Left forelimb (tissue), 1 donor: ENCODE results near the gene DNAJB6.
"Not testable (repeated sequence)": the region's sequence is repeated elsewhere in the genome, so short reads cannot be mapped to it uniquely, and the experiment has no call there.

Experiments used
- DNase-seq: peaks from one replicate; pipeline ENCODE4 v3.0.0-alpha.2; 2018; ENCODE audit warnings: low spot score

The DNAJB6 gene

GRCh38 chr7:157329447-157329846 is 7.4 kb upstream of the DNAJB6 start:
- no peak for DNase-seq

- not testable (repeated sequence) for DNase-seq
These were observed 6.2 kb upstream of the DNAJB6 start for GRCh38 chr7:157330567-157330966.

- not testable (repeated sequence) for DNase-seq
These were observed 5.8 kb upstream of the DNAJB6 start for GRCh38 chr7:157331049-157331448.

GRCh38 chr7:157335236-157335635 is 1.6 kb upstream of the DNAJB6 start:
- no peak for DNase-seq

GRCh38 chr7:157335991-157336382 is 817 bp upstream of the DNAJB6 start:
- DNase-seq, result no peak

- DNase-seq, result peak; percentile 81
These were observed 729 bp downstream of the DNAJB6 start for GRCh38 chr7:157337316-157338149.

GRCh38 chr7:157339777-157340677 is 3.2 kb downstream of the DNAJB6 start:
- DNase-seq, result no peak

GRCh38 chr7:157347217-157347904 is 10.6 kb downstream of the DNAJB6 start:
- DNase-seq, result no peak

GRCh38 chr7:157348548-157348947 is 11.7 kb downstream of the DNAJB6 start:
- DNase-seq, result no peak

GRCh38 chr7:157352516-157352915 is 15.7 kb downstream of the DNAJB6 start:
- no peak for DNase-seq

GRCh38 chr7:157355784-157356511 is 19.1 kb downstream of the DNAJB6 start:
- peak; percentile 36 for DNase-seq

- DNase-seq, result no peak
These were observed 20.6 kb downstream of the DNAJB6 start for GRCh38 chr7:157357129-157358040.

- no peak for DNase-seq
These were observed 21.4 kb downstream of the DNAJB6 start for GRCh38 chr7:157358041-157358752.

GRCh38 chr7:157358753-157359096 is 21.9 kb downstream of the DNAJB6 start:
- DNase-seq, result no peak

- DNase-seq, result no peak
These were observed 22.8 kb downstream of the DNAJB6 start for GRCh38 chr7:157359581-157359980.

- no peak for DNase-seq
These were observed 23.8 kb downstream of the DNAJB6 start for GRCh38 chr7:157360483-157361025.

- DNase-seq, result no peak
These were observed 24.7 kb downstream of the DNAJB6 start for GRCh38 chr7:157361537-157361936.

- DNase-seq, result no peak
These were observed 25.9 kb downstream of the DNAJB6 start for GRCh38 chr7:157362729-157363128.

- no peak for DNase-seq
These were observed 29.9 kb downstream of the DNAJB6 start for GRCh38 chr7:157366722-157367121.

GRCh38 chr7:157368955-157369354 is 32.2 kb downstream of the DNAJB6 start:
- DNase-seq, result no peak
